GM23338 (cell line): ENCODE measurements around the gene LAMB1.

ENCODE experiments used
- CREB1 ChIP-seq: fragments of 250-450 bp; sonication (Bioruptor Pico); IDR thresholded peaks from 2 replicates; pipeline ENCODE4 v1.5.0; 2020; ENCODE audit warnings: low read depth, mild to moderate bottlenecking, moderate library complexity
- EZH2 ChIP-seq: fragments of 200-600 bp; sonication (generic); IDR thresholded peaks from one replicate; pipeline ENCODE4 v1.8.0; 2017; ENCODE audit warnings: antibody characterized with exemption, mild to moderate bottlenecking, low read depth; ENCODE audit not compliant: unreplicated experiment
- EZH2phosphoT487 ChIP-seq: fragments of 200-600 bp; sonication (generic); IDR thresholded peaks from one replicate; pipeline ENCODE4 v1.8.1; 2018; ENCODE audit warnings: antibody characterized with exemption; ENCODE audit not compliant: unreplicated experiment
- JUNB ChIP-seq: IDR thresholded peaks from one replicate; pipeline ENCODE4 v1.6.1; 2016; ENCODE audit warnings: antibody characterized with exemption; ENCODE audit not compliant: unreplicated experiment
- POLR2AphosphoS5 ChIP-seq: IDR thresholded peaks from 2 replicates; pipeline ENCODE4 v1.6.1; 2016; ENCODE audit warnings: antibody characterized with exemption, low read depth
- TF ChIP-seq, protein P1 (sequence below), 2 experiments: fragments of 200-600 bp in 1 of 2; sonication (generic) in 1 of 2; conservative IDR thresholded peaks; 2 replicates each; pipeline versions ENCODE4 v1.5.1 to v1.6.1; 2016 to 2017; ENCODE audit warnings: antibody characterized with exemption in 2 of 2, low read depth in 2 of 2, mild to moderate bottlenecking in 2 of 2, moderate library complexity in 1 of 2
- TF ChIP-seq, protein P2 (sequence below): fragments of 250-450 bp; sonication (Bioruptor Pico); IDR thresholded peaks from 2 replicates; pipeline ENCODE4 v1.5.0; 2020; ENCODE audit warnings: mild to moderate bottlenecking, moderate library complexity
- TF ChIP-seq, protein P3 (sequence below): IDR thresholded peaks from 2 replicates; pipeline ENCODE4 v1.6.1; 2016; ENCODE audit warnings: antibody characterized with exemption
- TF ChIP-seq, protein P4 (sequence below): IDR thresholded peaks from one replicate; pipeline ENCODE4 v1.6.1; 2018; ENCODE audit warnings: antibody characterized with exemption; ENCODE audit not compliant: unreplicated experiment

DNA sequence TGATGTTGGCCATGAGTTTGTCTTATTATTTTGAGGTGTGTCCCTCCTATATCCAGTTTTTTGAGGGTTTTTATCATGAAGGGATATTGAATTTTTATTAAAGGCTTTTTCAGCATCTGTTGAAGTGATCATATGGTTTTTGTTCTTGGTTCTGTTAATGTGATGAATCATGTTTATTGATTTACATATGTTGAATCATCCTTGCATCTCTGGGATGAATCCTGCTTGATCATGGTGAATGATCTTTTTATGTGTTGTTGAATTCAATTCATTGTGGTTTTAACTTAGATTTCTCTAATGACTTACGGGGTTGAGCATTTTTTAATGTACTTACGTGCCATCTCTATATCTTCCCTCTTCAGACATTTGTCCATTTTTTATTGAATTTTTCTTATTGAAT is 89.1 kb downstream of the LAMB1 start:
- TF ChIP-seq, protein P1, sequence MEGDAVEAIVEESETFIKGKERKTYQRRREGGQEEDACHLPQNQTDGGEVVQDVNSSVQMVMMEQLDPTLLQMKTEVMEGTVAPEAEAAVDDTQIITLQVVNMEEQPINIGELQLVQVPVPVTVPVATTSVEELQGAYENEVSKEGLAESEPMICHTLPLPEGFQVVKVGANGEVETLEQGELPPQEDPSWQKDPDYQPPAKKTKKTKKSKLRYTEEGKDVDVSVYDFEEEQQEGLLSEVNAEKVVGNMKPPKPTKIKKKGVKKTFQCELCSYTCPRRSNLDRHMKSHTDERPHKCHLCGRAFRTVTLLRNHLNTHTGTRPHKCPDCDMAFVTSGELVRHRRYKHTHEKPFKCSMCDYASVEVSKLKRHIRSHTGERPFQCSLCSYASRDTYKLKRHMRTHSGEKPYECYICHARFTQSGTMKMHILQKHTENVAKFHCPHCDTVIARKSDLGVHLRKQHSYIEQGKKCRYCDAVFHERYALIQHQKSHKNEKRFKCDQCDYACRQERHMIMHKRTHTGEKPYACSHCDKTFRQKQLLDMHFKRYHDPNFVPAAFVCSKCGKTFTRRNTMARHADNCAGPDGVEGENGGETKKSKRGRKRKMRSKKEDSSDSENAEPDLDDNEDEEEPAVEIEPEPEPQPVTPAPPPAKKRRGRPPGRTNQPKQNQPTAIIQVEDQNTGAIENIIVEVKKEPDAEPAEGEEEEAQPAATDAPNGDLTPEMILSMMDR (conservative IDR thresholded peaks at IDR 0.05; ENCODE audit: low read depth in 2 of 2), result no peak
- TF ChIP-seq POLR2AphosphoS5 (no peak), EZH2 (no peak), CREB1 (CRISPR knock-in tag) (no peak), JUNB (no peak), EZH2phosphoT487 (no peak)
- TF ChIP-seq, protein P2, sequence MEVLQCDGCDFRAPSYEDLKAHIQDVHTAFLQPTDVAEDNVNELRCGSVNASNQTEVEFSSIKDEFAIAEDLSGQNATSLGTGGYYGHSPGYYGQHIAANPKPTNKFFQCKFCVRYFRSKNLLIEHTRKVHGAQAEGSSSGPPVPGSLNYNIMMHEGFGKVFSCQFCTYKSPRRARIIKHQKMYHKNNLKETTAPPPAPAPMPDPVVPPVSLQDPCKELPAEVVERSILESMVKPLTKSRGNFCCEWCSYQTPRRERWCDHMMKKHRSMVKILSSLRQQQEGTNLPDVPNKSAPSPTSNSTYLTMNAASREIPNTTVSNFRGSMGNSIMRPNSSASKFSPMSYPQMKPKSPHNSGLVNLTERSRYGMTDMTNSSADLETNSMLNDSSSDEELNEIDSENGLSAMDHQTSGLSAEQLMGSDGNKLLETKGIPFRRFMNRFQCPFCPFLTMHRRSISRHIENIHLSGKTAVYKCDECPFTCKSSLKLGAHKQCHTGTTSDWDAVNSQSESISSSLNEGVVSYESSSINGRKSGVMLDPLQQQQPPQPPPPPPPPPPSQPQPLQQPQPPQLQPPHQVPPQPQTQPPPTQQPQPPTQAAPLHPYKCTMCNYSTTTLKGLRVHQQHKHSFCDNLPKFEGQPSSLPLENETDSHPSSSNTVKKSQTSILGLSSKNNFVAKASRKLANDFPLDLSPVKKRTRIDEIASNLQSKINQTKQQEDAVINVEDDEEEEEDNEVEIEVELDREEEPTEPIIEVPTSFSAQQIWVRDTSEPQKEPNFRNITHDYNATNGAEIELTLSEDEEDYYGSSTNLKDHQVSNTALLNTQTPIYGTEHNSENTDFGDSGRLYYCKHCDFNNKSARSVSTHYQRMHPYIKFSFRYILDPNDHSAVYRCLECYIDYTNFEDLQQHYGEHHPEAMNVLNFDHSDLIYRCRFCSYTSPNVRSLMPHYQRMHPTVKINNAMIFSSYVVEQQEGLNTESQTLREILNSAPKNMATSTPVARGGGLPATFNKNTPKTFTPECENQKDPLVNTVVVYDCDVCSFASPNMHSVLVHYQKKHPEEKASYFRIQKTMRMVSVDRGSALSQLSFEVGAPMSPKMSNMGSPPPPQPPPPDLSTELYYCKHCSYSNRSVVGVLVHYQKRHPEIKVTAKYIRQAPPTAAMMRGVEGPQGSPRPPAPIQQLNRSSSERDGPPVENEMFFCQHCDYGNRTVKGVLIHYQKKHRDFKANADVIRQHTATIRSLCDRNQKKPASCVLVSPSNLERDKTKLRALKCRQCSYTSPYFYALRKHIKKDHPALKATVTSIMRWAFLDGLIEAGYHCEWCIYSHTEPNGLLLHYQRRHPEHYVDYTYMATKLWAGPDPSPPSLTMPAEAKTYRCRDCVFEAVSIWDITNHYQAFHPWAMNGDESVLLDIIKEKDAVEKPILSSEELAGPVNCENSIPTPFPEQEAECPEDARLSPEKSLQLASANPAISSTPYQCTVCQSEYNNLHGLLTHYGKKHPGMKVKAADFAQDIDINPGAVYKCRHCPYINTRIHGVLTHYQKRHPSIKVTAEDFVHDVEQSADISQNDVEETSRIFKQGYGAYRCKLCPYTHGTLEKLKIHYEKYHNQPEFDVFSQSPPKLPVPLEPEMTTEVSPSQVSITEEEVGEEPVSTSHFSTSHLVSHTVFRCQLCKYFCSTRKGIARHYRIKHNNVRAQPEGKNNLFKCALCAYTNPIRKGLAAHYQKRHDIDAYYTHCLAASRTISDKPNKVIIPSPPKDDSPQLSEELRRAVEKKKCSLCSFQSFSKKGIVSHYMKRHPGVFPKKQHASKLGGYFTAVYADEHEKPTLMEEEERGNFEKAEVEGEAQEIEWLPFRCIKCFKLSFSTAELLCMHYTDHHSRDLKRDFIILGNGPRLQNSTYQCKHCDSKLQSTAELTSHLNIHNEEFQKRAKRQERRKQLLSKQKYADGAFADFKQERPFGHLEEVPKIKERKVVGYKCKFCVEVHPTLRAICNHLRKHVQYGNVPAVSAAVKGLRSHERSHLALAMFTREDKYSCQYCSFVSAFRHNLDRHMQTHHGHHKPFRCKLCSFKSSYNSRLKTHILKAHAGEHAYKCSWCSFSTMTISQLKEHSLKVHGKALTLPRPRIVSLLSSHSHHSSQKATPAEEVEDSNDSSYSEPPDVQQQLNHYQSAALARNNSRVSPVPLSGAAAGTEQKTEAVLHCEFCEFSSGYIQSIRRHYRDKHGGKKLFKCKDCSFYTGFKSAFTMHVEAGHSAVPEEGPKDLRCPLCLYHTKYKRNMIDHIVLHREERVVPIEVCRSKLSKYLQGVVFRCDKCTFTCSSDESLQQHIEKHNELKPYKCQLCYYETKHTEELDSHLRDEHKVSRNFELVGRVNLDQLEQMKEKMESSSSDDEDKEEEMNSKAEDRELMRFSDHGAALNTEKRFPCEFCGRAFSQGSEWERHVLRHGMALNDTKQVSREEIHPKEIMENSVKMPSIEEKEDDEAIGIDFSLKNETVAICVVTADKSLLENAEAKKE (CRISPR knock-in tag), result no peak
- TF ChIP-seq, protein P3, sequence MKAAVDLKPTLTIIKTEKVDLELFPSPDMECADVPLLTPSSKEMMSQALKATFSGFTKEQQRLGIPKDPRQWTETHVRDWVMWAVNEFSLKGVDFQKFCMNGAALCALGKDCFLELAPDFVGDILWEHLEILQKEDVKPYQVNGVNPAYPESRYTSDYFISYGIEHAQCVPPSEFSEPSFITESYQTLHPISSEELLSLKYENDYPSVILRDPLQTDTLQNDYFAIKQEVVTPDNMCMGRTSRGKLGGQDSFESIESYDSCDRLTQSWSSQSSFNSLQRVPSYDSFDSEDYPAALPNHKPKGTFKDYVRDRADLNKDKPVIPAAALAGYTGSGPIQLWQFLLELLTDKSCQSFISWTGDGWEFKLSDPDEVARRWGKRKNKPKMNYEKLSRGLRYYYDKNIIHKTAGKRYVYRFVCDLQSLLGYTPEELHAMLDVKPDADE, result no peak
- TF ChIP-seq, protein P4, sequence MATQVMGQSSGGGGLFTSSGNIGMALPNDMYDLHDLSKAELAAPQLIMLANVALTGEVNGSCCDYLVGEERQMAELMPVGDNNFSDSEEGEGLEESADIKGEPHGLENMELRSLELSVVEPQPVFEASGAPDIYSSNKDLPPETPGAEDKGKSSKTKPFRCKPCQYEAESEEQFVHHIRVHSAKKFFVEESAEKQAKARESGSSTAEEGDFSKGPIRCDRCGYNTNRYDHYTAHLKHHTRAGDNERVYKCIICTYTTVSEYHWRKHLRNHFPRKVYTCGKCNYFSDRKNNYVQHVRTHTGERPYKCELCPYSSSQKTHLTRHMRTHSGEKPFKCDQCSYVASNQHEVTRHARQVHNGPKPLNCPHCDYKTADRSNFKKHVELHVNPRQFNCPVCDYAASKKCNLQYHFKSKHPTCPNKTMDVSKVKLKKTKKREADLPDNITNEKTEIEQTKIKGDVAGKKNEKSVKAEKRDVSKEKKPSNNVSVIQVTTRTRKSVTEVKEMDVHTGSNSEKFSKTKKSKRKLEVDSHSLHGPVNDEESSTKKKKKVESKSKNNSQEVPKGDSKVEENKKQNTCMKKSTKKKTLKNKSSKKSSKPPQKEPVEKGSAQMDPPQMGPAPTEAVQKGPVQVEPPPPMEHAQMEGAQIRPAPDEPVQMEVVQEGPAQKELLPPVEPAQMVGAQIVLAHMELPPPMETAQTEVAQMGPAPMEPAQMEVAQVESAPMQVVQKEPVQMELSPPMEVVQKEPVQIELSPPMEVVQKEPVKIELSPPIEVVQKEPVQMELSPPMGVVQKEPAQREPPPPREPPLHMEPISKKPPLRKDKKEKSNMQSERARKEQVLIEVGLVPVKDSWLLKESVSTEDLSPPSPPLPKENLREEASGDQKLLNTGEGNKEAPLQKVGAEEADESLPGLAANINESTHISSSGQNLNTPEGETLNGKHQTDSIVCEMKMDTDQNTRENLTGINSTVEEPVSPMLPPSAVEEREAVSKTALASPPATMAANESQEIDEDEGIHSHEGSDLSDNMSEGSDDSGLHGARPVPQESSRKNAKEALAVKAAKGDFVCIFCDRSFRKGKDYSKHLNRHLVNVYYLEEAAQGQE, result no peak
